ENCODE data around the gene GALNTL6. TPM values are rescaled to one million over a fixed set of nuclear protein-coding genes. Genes with fewer than 3 reads are reported as not detected.

Gene GALNTL6
- total RNA-seq, 1 donor from 2014 or later = 0.10 TPM

DNA sequence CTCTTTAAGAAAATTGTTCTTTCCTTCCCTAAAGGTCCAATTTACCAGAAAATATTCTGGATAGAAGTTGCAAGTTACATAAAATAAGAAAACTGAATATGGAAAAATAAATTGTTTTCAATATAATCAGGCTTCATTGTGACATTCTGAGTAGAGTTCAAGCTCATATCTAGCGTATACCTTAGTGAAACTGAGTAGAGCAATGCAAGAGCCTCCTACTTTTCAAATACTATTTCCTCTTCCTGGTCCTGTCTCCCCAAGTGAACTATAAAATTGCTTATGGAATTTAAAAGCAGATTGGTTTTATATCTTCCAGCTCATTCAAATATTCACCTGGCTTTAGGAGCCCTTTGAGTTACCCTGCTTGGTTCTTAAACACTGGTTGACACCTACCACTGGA lies 1166.1 kb downstream of the GALNTL6 start:
- Mint-ChIP-seq H3K4me1 (ENCODE audit: unreplicated experiment) (no peaks in the 10 kb centered on the region), H3K36me3 (ENCODE audit: low read depth, unreplicated experiment) (no peaks in the 10 kb centered on the region), H3K9me3 (ENCODE audit: unreplicated experiment) (no peaks in the 10 kb centered on the region), H3K27me3 (ENCODE audit: unreplicated experiment) (no peaks in the 10 kb centered on the region), H3K27ac (ENCODE audit: unreplicated experiment) (no peak overlapping the region), H3K4me3 (ENCODE audit: unreplicated experiment) (no peak overlapping the region)
- no peak for DNase-seq (ENCODE audit: low spot score)
- TF ChIP-seq, protein P1, sequence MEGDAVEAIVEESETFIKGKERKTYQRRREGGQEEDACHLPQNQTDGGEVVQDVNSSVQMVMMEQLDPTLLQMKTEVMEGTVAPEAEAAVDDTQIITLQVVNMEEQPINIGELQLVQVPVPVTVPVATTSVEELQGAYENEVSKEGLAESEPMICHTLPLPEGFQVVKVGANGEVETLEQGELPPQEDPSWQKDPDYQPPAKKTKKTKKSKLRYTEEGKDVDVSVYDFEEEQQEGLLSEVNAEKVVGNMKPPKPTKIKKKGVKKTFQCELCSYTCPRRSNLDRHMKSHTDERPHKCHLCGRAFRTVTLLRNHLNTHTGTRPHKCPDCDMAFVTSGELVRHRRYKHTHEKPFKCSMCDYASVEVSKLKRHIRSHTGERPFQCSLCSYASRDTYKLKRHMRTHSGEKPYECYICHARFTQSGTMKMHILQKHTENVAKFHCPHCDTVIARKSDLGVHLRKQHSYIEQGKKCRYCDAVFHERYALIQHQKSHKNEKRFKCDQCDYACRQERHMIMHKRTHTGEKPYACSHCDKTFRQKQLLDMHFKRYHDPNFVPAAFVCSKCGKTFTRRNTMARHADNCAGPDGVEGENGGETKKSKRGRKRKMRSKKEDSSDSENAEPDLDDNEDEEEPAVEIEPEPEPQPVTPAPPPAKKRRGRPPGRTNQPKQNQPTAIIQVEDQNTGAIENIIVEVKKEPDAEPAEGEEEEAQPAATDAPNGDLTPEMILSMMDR (IDR thresholded peaks at IDR 0.05; ENCODE audit: unreplicated experiment) = no peak

DNA sequence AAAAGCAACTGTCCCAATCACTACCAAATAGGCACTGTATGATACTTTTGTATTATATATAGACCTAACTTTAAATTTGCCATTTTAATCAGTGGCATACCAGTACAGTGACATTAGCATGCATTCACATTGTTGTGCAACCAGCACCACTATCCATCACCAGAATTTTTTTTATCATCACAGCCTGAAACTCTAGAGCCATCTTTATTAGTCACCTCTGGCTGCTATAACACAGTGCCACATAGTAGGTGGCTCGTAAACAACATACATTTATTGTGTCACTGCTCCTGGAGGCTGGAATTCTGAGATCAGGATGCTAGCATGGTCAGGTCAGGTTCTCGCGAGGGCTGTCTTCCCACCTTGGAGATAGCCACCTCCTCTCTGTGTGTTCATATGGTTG lies 1167.0 kb downstream of the GALNTL6 start:
- H3K4me3 Mint-ChIP-seq (ENCODE audit: unreplicated experiment) = no peak overlapping the region
- H3K4me1 Mint-ChIP-seq (ENCODE audit: unreplicated experiment) = no peaks in the 10 kb centered on the region
- no peaks in the 10 kb centered on the region for H3K36me3 Mint-ChIP-seq (ENCODE audit: low read depth, unreplicated experiment)
- TF ChIP-seq, protein P1 (IDR thresholded peaks at IDR 0.05; ENCODE audit: unreplicated experiment) = no peak
- no peak for DNase-seq (ENCODE audit: low spot score)
- H3K27me3 Mint-ChIP-seq (ENCODE audit: unreplicated experiment) = no peaks in the 10 kb centered on the region
- no peaks in the 10 kb centered on the region for H3K9me3 Mint-ChIP-seq (ENCODE audit: unreplicated experiment)
- H3K27ac Mint-ChIP-seq (ENCODE audit: unreplicated experiment) = no peak overlapping the region

DNA sequence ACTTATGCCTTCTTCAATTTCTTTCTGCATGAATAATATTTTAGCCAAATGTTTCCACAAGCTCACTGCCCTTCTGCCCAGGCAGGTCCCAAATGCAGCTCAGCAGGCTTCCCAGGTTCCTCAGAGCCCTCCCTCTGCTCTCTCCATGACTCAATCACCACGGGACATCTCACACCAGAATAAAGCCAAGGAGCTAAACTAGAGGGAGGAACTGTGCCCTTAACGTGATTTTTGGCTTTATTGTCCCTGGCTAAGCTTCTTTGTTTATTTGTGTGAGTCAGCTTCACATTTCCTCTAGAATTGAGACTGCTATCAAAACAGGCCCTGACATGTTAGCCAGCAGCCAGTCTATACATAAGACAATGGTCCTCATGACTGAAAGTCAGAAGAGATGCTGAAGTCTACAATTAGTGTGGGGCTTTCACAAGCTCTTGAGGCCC lies 1169.0 kb downstream of the GALNTL6 start:
- Mint-ChIP-seq H3K27me3 (ENCODE audit: unreplicated experiment) (no peaks in the 10 kb centered on the region), H3K36me3 (ENCODE audit: low read depth, unreplicated experiment) (no peaks in the 10 kb centered on the region), H3K4me3 (ENCODE audit: unreplicated experiment) (no peak overlapping the region), H3K9me3 (ENCODE audit: unreplicated experiment) (no peaks in the 10 kb centered on the region), H3K27ac (ENCODE audit: unreplicated experiment) (no peak overlapping the region), H3K4me1 (ENCODE audit: unreplicated experiment) (no peaks in the 10 kb centered on the region)
- no peak for DNase-seq (ENCODE audit: low spot score)
- TF ChIP-seq, protein P1 (IDR thresholded peaks at IDR 0.05; ENCODE audit: unreplicated experiment) = no peak

DNA sequence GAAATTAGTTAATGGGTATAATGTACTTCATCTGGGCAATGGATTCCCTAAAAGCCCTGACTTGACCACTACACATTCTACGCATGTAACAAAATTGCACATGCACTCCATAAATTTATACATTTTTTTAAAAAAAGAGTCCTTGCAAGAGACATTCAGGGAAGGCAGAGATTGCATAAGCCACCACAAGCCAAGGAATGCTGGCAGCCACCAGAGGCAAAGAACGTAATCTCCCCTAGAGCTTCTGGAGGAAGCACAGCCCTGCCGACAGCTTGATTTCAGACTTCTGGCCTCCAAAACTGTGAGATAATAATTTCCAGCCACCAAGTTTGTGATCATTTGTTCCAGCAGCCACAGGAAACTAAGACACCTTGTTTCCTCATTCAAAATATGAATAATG lies 1169.8 kb downstream of the GALNTL6 start:
- no peaks in the 10 kb centered on the region for H3K27me3 Mint-ChIP-seq (ENCODE audit: unreplicated experiment)
- H3K27ac Mint-ChIP-seq (ENCODE audit: unreplicated experiment) = no peak overlapping the region
- H3K4me3 Mint-ChIP-seq (ENCODE audit: unreplicated experiment) = no peak overlapping the region
- no peaks in the 10 kb centered on the region for H3K9me3 Mint-ChIP-seq (ENCODE audit: unreplicated experiment)
- no peaks in the 10 kb centered on the region for H3K4me1 Mint-ChIP-seq (ENCODE audit: unreplicated experiment)
- DNase-seq (ENCODE audit: low spot score) = no peak
- TF ChIP-seq, protein P1 (IDR thresholded peaks at IDR 0.05; ENCODE audit: unreplicated experiment) = no peak
- no peaks in the 10 kb centered on the region for H3K36me3 Mint-ChIP-seq (ENCODE audit: low read depth, unreplicated experiment)

DNA sequence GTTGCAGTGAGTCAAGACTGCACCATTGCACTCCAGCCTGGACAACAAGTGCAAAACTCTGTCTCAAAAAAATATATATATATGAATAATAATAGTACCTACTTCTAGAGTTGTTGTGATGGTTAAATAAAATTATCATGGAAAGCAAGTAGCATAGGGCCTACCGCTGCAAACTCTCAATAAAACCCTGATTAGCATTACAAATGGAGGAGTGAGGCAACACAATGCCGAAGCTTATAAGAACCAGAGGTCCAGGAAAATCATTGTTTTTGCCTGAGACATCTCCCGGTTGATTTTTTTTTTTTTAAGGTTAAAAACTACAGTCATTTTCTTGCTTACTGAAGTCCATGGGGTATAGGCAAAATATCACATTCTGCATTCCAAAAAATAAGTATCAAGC lies 1170.4 kb downstream of the GALNTL6 start:
- Mint-ChIP-seq H3K36me3 (ENCODE audit: low read depth, unreplicated experiment) (no peaks in the 10 kb centered on the region), H3K9me3 (ENCODE audit: unreplicated experiment) (no peaks in the 10 kb centered on the region), H3K27me3 (ENCODE audit: unreplicated experiment) (no peaks in the 10 kb centered on the region), H3K4me1 (ENCODE audit: unreplicated experiment) (no peaks in the 10 kb centered on the region), H3K4me3 (ENCODE audit: unreplicated experiment) (no peak overlapping the region), H3K27ac (ENCODE audit: unreplicated experiment) (no peak overlapping the region)
- DNase-seq (ENCODE audit: low spot score) = no peak
- TF ChIP-seq, protein P1 (IDR thresholded peaks at IDR 0.05; ENCODE audit: unreplicated experiment) = no peak
